ENCODE results near the gene TTN. TPM values are rescaled to one million over a fixed set of nuclear protein-coding genes. Genes with fewer than 3 reads are reported as not detected.

Gene TTN
- total and polyA plus RNA-seq, 2 of the 8 experiments (the other 6 are each of a cell fraction or from before 2014, with no cell fraction given) = 0.30 to 9.7 TPM

DNA sequence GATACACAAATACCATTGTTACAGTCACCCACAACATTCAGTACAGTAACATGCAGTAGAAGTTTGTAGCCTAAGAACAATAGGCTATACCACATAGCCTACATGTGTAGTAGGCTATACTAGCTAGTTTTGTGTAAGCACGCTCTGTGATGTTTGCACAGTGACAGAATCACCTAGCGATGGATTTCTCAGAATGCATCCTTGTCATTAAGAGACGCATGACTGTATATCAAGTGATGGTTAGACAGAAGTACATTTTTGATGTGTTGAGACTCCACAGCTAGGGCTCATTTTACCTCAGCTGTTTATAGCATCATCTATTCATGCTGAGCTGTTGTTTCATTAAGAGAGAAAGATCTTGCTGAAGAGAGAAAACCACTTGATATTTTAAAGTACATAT lies 307.6 kb downstream of the TTN start:
- no peaks in the 10 kb centered on the region for H3K79me2 ChIP-seq (ENCODE audit: control insufficient read depth in 1 of 2, insufficient read depth in 2 of 2, low read length in 2 of 2)
- H3K18ac ChIP-seq (ENCODE audit: extremely low read depth, low read length) = no peak overlapping the region
- CTCF ChIA-PET (ENCODE audit: partially characterized antibody) = interaction anchor here (0.8 kb wide), 1 partner anchor 24 kb away, joined by 5 read pairs; no protein-coding TSS in a partner anchor
- H2BK5ac ChIP-seq (ENCODE audit: low read depth, low read length) = no peak overlapping the region
- FAIRE-seq = no peak
- no peak overlapping the region for H3K56ac ChIP-seq (replicated peaks; ENCODE audit: insufficient read length, low read depth, low read length)
- no peak for DNase-seq (ENCODE audit: low read depth in 1 of 2, low spot score in 2 of 2)
- no peak overlapping the region for H4K5ac ChIP-seq (ENCODE audit: insufficient read length, low read depth, low read length)
- H3K23ac ChIP-seq (ENCODE audit: insufficient read length) = no peak overlapping the region
- H4K91ac ChIP-seq (replicated peaks; ENCODE audit: insufficient read length, low read length) = no peak overlapping the region
- no peak overlapping the region for H2AK5ac ChIP-seq (ENCODE audit: low read depth, low read length)
- no peak overlapping the region for H2AFZ ChIP-seq (ENCODE audit: low read length)
- no peaks in the 10 kb centered on the region for H3K79me1 ChIP-seq (ENCODE audit: low read depth, low read length)
- no peak overlapping the region for H4K8ac ChIP-seq (ENCODE audit: extremely low read depth, insufficient read depth, low read length)
- peaks cover 2 to 33% (median 8%) of the 10 kb centered on the region in 4 experiments; a peak in 7 of 8 replicates for H3K36me3 ChIP-seq (ENCODE audit: control insufficient read depth in 2 of 4, insufficient read depth in 4 of 4, low read length in 3 of 4)
- H3K4me1 ChIP-seq (replicated peaks in 1 of 4; ENCODE audit: control insufficient read depth in 3 of 4, insufficient read depth in 4 of 4, low read length in 3 of 4) = no peaks in the 10 kb centered on the region
- no peak overlapping the region for H3K4ac ChIP-seq (replicated peaks; ENCODE audit: insufficient read length, low read depth, low read length)
- no peak overlapping the region for H2BK20ac ChIP-seq (ENCODE audit: low read length)
- H3K27ac ChIP-seq (ENCODE audit: low read depth, low read length) = no peak overlapping the region
- no peak overlapping the region for H3K14ac ChIP-seq (ENCODE audit: insufficient read length)
- no peaks in the 10 kb centered on the region for H3K23me2 ChIP-seq (ENCODE audit: low read depth, low read length)
- H3K4me3 ChIP-seq (ENCODE audit: extremely low read depth in 1 of 4, insufficient read depth in 2 of 4, low read depth in 3 of 4, low read length in 4 of 4) = no peak overlapping the region
- H2BK15ac ChIP-seq (ENCODE audit: low read length) = no peak overlapping the region
- no peak overlapping the region for H3K4me2 ChIP-seq (ENCODE audit: insufficient read depth in 1 of 2, low read depth in 2 of 2, low read length in 2 of 2)
- POLR2A ChIA-PET (ENCODE audit: partially characterized antibody) = interaction anchor here (1.3 kb wide), 1 partner anchor 49 kb away, joined by 5 read pairs; the partner anchor contains the start of genes PJVK and PRKRA
- no peak overlapping the region for H2BK12ac ChIP-seq (ENCODE audit: low read depth, low read length)
- H3K9me3 ChIP-seq (ENCODE audit: insufficient read depth in 2 of 2, low read depth in 1 of 2, low read length in 1 of 2) = no peaks in the 10 kb centered on the region
- H3K9ac ChIP-seq (replicated peaks in 1 of 4; ENCODE audit: extremely low read depth in 1 of 4, low read depth in 3 of 4, low read length in 3 of 4) = no peak overlapping the region
- WGBS, 2 experiments (ENCODE audit: extremely low coverage in 1 of 2, insufficient coverage in 1 of 2, insufficient read length in 1 of 2, insufficient replicate concordance in 2 of 2, low coverage in 1 of 2, low lambda C conversion rate in 2 of 2, missing lambda C conversion rate in 1 of 2) = 92% methylated on average over 3 of the region's 3 CpGs; no CpG with 5 or more reads in 1 of the 2 experiments
- H4K20me1 ChIP-seq (replicated peaks in 1 of 2; ENCODE audit: control insufficient read depth in 1 of 2, insufficient read depth in 2 of 2, low read length in 2 of 2) = peaks cover 0 to 1% of the 10 kb centered on the region in 2 experiments
- H3K27me3 ChIP-seq (replicated peaks in 1 of 4; ENCODE audit: control insufficient read depth in 3 of 4, extremely low read depth in 1 of 4, insufficient read depth in 3 of 4, low read length in 3 of 4) = no peaks in the 10 kb centered on the region
- H2BK120ac ChIP-seq (replicated peaks; ENCODE audit: low read depth, low read length) = no peak overlapping the region
- TF ChIP-seq EP300 (IDR thresholded peaks at IDR 0.05; ENCODE audit: borderline replicate concordance in 1 of 2, low read depth in 2 of 2, low read length in 2 of 2) = no peak
- TF ChIP-seq BRCA1 (IDR thresholded peaks at IDR 0.05; ENCODE audit: low read depth, low read length) = no peak
- no peak for TF ChIP-seq GTF2F1 (IDR thresholded peaks at IDR 0.05; ENCODE audit: borderline replicate concordance, low read depth, low read length)
- no peak for TF ChIP-seq RNF2 (IDR thresholded peaks at IDR 0.05; ENCODE audit: borderline replicate concordance, low read depth, low read length, missing control alignments, poor library complexity, severe bottlenecking)
- TF ChIP-seq CREB1 (IDR thresholded peaks at IDR 0.05) = no peak
- TF ChIP-seq BACH1 (IDR thresholded peaks at IDR 0.05; ENCODE audit: low read length) = no peak
- TF ChIP-seq YY1 (IDR thresholded peaks at IDR 0.05; ENCODE audit: low read depth, low read length) = no peak
- no peak for TF ChIP-seq SIRT6 (IDR thresholded peaks at IDR 0.05; ENCODE audit: low read length)
- TF ChIP-seq, protein P1, sequence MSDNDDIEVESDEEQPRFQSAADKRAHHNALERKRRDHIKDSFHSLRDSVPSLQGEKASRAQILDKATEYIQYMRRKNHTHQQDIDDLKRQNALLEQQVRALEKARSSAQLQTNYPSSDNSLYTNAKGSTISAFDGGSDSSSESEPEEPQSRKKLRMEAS (IDR thresholded peaks at IDR 0.05) = no peak
- no peak for TF ChIP-seq HDAC2 (IDR thresholded peaks at IDR 0.05; ENCODE audit: borderline replicate concordance in 1 of 2, low read depth in 2 of 2, low read length in 2 of 2)
- no peak for TF ChIP-seq ATF3 (IDR thresholded peaks at IDR 0.05; ENCODE audit: insufficient read depth, low read depth, low read length)

Measured in H1 (cell line).